Measurements from ENCODE around the gene NMBR.

- TF ChIP-seq CTCF (IDR thresholded peaks at IDR 0.05) (no peak), POLR2A (IDR thresholded peaks at IDR 0.05; ENCODE audit: low read depth) (no peak), EP300 (IDR thresholded peaks at IDR 0.05) (no peak), POLR2AphosphoS5 (IDR thresholded peaks at IDR 0.05) (no peak)
Observed at GRCh38 chr6:142058551-142059290, 88.2 kb downstream of the NMBR start.

Data from esophagus muscularis mucosa (tissue), 4 donors.